Activated T-helper 2 cell treated with anti-CD3 and anti-CD28 coated beads, Interferon-gamma antibody, Interleukin-2, Interleukin-4, amounts not matched to agents 10 μg/mL and 5 μg/mL and 100 μg/mL, durations not matched to agents 14 hours and 24 hours and 36 hours (primary cell): Measurements from ENCODE around the gene ALDH7A1. TPM values are rescaled to one million over a fixed set of nuclear protein-coding genes. Genes with fewer than 3 reads are reported as not detected.
"Not testable (repeated sequence)": the region's sequence is repeated elsewhere in the genome, so short reads cannot be mapped to it uniquely, and the experiment has no call there.

Source experiments
- DNase-seq: peaks from one replicate; pipeline ENCODE4 v3.0.0; 2021; ENCODE audit warnings: low spot score
- H3K27ac Mint-ChIP-seq: one replicate; pipeline ENCODE4 v1.8.0; 2021; ENCODE audit warnings: mixed read lengths
- H3K27me3 Mint-ChIP-seq: one replicate; pipeline ENCODE4 v1.8.0; 2021; ENCODE audit warnings: low read depth, mixed read lengths
- H3K36me3 Mint-ChIP-seq: one replicate; pipeline ENCODE4 v1.8.0; 2021; ENCODE audit warnings: low read depth, mixed read lengths
- H3K4me1 Mint-ChIP-seq: one replicate; pipeline ENCODE4 v1.8.0; 2021; ENCODE audit warnings: low read depth, mixed read lengths
- H3K4me3 Mint-ChIP-seq: one replicate; pipeline ENCODE4 v1.8.0; 2021; ENCODE audit warnings: low read depth, mild to moderate bottlenecking, moderate library complexity, mixed read lengths
- H3K9me3 Mint-ChIP-seq: one replicate; pipeline ENCODE4 v1.8.0; 2021; ENCODE audit warnings: mixed read lengths
- intact Hi-C: fragments of 100-400 bp; cut with micrococcal nuclease; formaldehyde crosslinking; loops from one replicate; pipeline ENCODE4 v1.15.1; 2023
- total RNA-seq: library from RNA; stranded (reverse); gene quantifications from 2 replicates; pipeline ENCODE4 v1.2.3, GENCODE V29; 2022

The ALDH7A1 gene
- total RNA-seq, 1 donor from 2014 or later: 3.1 TPM

- H3K9me3 Mint-ChIP-seq: no peaks in the 10 kb centered on the region
- H3K4me3 Mint-ChIP-seq: no peak overlapping the region
- H3K36me3 Mint-ChIP-seq: no peaks in the 10 kb centered on the region
- H3K4me1 Mint-ChIP-seq: no peaks in the 10 kb centered on the region
- DNase-seq: no peak
- no peak overlapping the region for H3K27ac Mint-ChIP-seq
- H3K27me3 Mint-ChIP-seq: peaks cover 5% of the 10 kb centered on the region
- intact Hi-C loops: no loop called here
Measured at GRCh38 chr5:126521130-126521529, 73.9 kb downstream of the ALDH7A1 start.

- Mint-ChIP-seq H3K9me3 (no peaks in the 10 kb centered on the region), H3K36me3 (no peaks in the 10 kb centered on the region), H3K27ac (no peak overlapping the region), H3K27me3 (peaks cover 7% of the 10 kb centered on the region), H3K4me3 (no peak overlapping the region), H3K4me1 (no peaks in the 10 kb centered on the region)
- DNase-seq: no peak
- intact Hi-C loops: no loop called here
Measured at GRCh38 chr5:126520593-126520953, 74.4 kb downstream of the ALDH7A1 start.

GRCh38 chr5:126519637-126520592 is 75.1 kb downstream of the ALDH7A1 start:
- H3K4me1 Mint-ChIP-seq: no peaks in the 10 kb centered on the region
- no peak overlapping the region for H3K27ac Mint-ChIP-seq
- no peaks in the 10 kb centered on the region for H3K36me3 Mint-ChIP-seq
- intact Hi-C loops: no loop called here
- no peak overlapping the region for H3K4me3 Mint-ChIP-seq
- H3K27me3 Mint-ChIP-seq: peaks cover 7% of the 10 kb centered on the region
- DNase-seq: no peak
- no peaks in the 10 kb centered on the region for H3K9me3 Mint-ChIP-seq

GRCh38 chr5:126519223-126519622 is 75.8 kb downstream of the ALDH7A1 start:
- H3K27ac Mint-ChIP-seq, DNase-seq, H3K9me3 Mint-ChIP-seq, H3K4me3 Mint-ChIP-seq, H3K4me1 Mint-ChIP-seq, H3K36me3 Mint-ChIP-seq, intact Hi-C loops, H3K27me3 Mint-ChIP-seq: not testable (repeated sequence)

- Mint-ChIP-seq H3K9me3 (no peaks in the 10 kb centered on the region), H3K4me3 (no peak overlapping the region), H3K36me3 (no peaks in the 10 kb centered on the region), H3K27ac (no peak overlapping the region), H3K27me3 (peaks cover 7% of the 10 kb centered on the region), H3K4me1 (no peaks in the 10 kb centered on the region)
- DNase-seq: no peak
- intact Hi-C loops: no loop called here
Measured at GRCh38 chr5:126516852-126517251, 78.2 kb downstream of the ALDH7A1 start.

- H3K27ac Mint-ChIP-seq: no peak overlapping the region
- peaks cover 7% of the 10 kb centered on the region for H3K27me3 Mint-ChIP-seq
Measured at GRCh38 chr5:126516133-126516532, 78.9 kb downstream of the ALDH7A1 start.

GRCh38 chr5:126515337-126515736 is 79.7 kb downstream of the ALDH7A1 start:
- DNase-seq: no peak
- H3K36me3 Mint-ChIP-seq: no peaks in the 10 kb centered on the region
- no peak overlapping the region for H3K27ac Mint-ChIP-seq
- intact Hi-C loops: no loop called here
- H3K4me1 Mint-ChIP-seq: peaks cover 2% of the 10 kb centered on the region
- H3K9me3 Mint-ChIP-seq: no peaks in the 10 kb centered on the region
- H3K4me3 Mint-ChIP-seq: no peak overlapping the region
- peaks cover 7% of the 10 kb centered on the region for H3K27me3 Mint-ChIP-seq

More at GRCh38 chr5:126516133-126516532, 78.9 kb downstream of the ALDH7A1 start:
- intact Hi-C loops: no loop called here
- Mint-ChIP-seq H3K36me3 (no peaks in the 10 kb centered on the region), H3K4me1 (no peaks in the 10 kb centered on the region), H3K9me3 (no peaks in the 10 kb centered on the region), H3K4me3 (no peak overlapping the region)
- DNase-seq: no peak

- H3K27ac Mint-ChIP-seq: no peak overlapping the region
- H3K4me1 Mint-ChIP-seq: peaks cover 2% of the 10 kb centered on the region
- no peaks in the 10 kb centered on the region for H3K9me3 Mint-ChIP-seq
- DNase-seq: no peak
- intact Hi-C loops: no loop called here
- H3K27me3 Mint-ChIP-seq: peaks cover 5% of the 10 kb centered on the region
- H3K4me3 Mint-ChIP-seq: no peak overlapping the region
- no peaks in the 10 kb centered on the region for H3K36me3 Mint-ChIP-seq
Measured at GRCh38 chr5:126514558-126515141, 80.4 kb downstream of the ALDH7A1 start.

- H3K4me1 Mint-ChIP-seq: peaks cover 2% of the 10 kb centered on the region
- no peak overlapping the region for H3K4me3 Mint-ChIP-seq
- H3K27me3 Mint-ChIP-seq: peaks cover 3% of the 10 kb centered on the region
- peaks cover under 1% of the 10 kb centered on the region for H3K9me3 Mint-ChIP-seq
- no peak for DNase-seq
- no peak overlapping the region for H3K27ac Mint-ChIP-seq
- intact Hi-C loops: no loop called here
- H3K36me3 Mint-ChIP-seq: no peaks in the 10 kb centered on the region
Measured at GRCh38 chr5:126514131-126514557, 80.9 kb downstream of the ALDH7A1 start.

GRCh38 chr5:126513703-126514102 is 81.3 kb downstream of the ALDH7A1 start:
- Mint-ChIP-seq H3K27ac (no peak overlapping the region), H3K4me3 (no peak overlapping the region), H3K27me3 (peaks cover 3% of the 10 kb centered on the region), H3K36me3 (no peaks in the 10 kb centered on the region), H3K4me1 (peaks cover 7% of the 10 kb centered on the region), H3K9me3 (peaks cover 3% of the 10 kb centered on the region)
- no peak for DNase-seq
- intact Hi-C loops: no loop called here

- Mint-ChIP-seq H3K4me1 (peaks cover 11% of the 10 kb centered on the region), H3K36me3 (no peaks in the 10 kb centered on the region), H3K4me3 (no peak overlapping the region), H3K27me3 (peaks cover 3% of the 10 kb centered on the region), H3K9me3 (peaks cover 3% of the 10 kb centered on the region), H3K27ac (no peak overlapping the region)
- intact Hi-C loops: no loop called here
- DNase-seq: no peak
Measured at GRCh38 chr5:126513302-126513701, 81.7 kb downstream of the ALDH7A1 start.

- no peaks in the 10 kb centered on the region for H3K36me3 Mint-ChIP-seq
- intact Hi-C loops: no loop called here
- no peak for DNase-seq
- H3K4me3 Mint-ChIP-seq: no peak overlapping the region
- no peak overlapping the region for H3K27ac Mint-ChIP-seq
- peaks cover 3% of the 10 kb centered on the region for H3K9me3 Mint-ChIP-seq
- peaks cover 11% of the 10 kb centered on the region for H3K4me1 Mint-ChIP-seq
- peaks cover 3% of the 10 kb centered on the region for H3K27me3 Mint-ChIP-seq
Measured at GRCh38 chr5:126512451-126512850, 82.6 kb downstream of the ALDH7A1 start.

- Mint-ChIP-seq H3K4me3 (no peak overlapping the region), H3K27me3 (peaks cover 3% of the 10 kb centered on the region)
- intact Hi-C loops: no loop called here
Measured at GRCh38 chr5:126511961-126512360, 83.1 kb downstream of the ALDH7A1 start.

More at GRCh38 chr5:126511961-126512360, 83.1 kb downstream of the ALDH7A1 start:
- Mint-ChIP-seq H3K27ac (no peak overlapping the region), H3K36me3 (no peaks in the 10 kb centered on the region), H3K9me3 (peaks cover 3% of the 10 kb centered on the region), H3K4me1 (peaks cover 11% of the 10 kb centered on the region)
- no peak for DNase-seq
